ENCODE measurements around the gene MAEL.

GRCh38 chr1:166999500-167000055 is 10.5 kb downstream of the MAEL start:
- TF ChIP-seq REST (IDR thresholded peaks at IDR 0.05; ENCODE audit: low read depth) (no peak), YY1 (IDR thresholded peaks at IDR 0.05; ENCODE audit: low read depth) (no peak), MAX (IDR thresholded peaks at IDR 0.05) (no peak), TEAD4 (IDR thresholded peaks at IDR 0.05) (no peak), ZBTB7A (IDR thresholded peaks at IDR 0.05; ENCODE audit: low read depth) (no peak), USF1 (IDR thresholded peaks at IDR 0.05) (no peak)
